B cell (primary cell): ENCODE results near the gene LIPF.

Experiments used
- EZH2 ChIP-seq: IDR thresholded peaks from 2 replicates; pipeline ENCODE4 v1.6.1; 2012; ENCODE audit warnings: borderline replicate concordance, low read depth, mild to moderate bottlenecking, moderate library complexity, low read length; ENCODE audit not compliant: insufficient read depth, poor library complexity, severe bottlenecking
- TF ChIP-seq, protein P1 (sequence below): fragments of 200-600 bp; IDR thresholded peaks from one replicate; pipeline ENCODE4 v1.8.0; 2022; ENCODE audit warnings: antibody characterized with exemption, mild to moderate bottlenecking

DNA sequence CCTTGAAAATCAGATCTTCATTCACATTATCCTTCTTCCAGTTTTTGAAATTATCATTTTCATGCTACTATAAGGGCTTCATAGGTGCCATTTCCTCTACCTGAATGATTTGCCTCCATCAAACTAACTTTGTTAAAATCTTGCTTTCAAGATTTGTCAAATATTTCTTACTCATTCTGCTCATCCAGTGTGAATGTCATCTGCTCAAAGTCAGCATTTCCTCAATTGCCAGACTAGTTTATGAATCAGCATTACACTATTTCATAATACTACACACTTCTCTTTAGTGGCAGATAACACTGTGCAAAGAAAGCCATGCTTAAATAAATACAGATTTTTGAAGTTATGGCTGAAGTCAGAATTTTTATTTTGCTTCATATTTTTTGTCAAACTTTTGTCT is 21.3 kb upstream of the LIPF start:
- TF ChIP-seq, protein P1, sequence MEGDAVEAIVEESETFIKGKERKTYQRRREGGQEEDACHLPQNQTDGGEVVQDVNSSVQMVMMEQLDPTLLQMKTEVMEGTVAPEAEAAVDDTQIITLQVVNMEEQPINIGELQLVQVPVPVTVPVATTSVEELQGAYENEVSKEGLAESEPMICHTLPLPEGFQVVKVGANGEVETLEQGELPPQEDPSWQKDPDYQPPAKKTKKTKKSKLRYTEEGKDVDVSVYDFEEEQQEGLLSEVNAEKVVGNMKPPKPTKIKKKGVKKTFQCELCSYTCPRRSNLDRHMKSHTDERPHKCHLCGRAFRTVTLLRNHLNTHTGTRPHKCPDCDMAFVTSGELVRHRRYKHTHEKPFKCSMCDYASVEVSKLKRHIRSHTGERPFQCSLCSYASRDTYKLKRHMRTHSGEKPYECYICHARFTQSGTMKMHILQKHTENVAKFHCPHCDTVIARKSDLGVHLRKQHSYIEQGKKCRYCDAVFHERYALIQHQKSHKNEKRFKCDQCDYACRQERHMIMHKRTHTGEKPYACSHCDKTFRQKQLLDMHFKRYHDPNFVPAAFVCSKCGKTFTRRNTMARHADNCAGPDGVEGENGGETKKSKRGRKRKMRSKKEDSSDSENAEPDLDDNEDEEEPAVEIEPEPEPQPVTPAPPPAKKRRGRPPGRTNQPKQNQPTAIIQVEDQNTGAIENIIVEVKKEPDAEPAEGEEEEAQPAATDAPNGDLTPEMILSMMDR = no peak
- no peak for TF ChIP-seq EZH2
